SK-N-SH (cell line): ENCODE data around the gene TRIM67. TPM values are rescaled to one million over a fixed set of nuclear protein-coding genes. Genes with fewer than 3 reads are reported as not detected.

Experiments used
- CTCF ChIA-PET: fragments of 300-600, 350-600 bp; formaldehyde crosslinking; extraction: SDS; loops from one replicate; lab custom pipeline; 2021; lab: Yijun Ruan, JAX
- POLR2A ChIA-PET: fragments of 350-600 bp; sonication (Branson Sonifier 250); formaldehyde crosslinking; extraction: SDS; loops from one replicate; lab custom pipeline; 2020; ENCODE audit warnings: antibody characterized with exemption, inconsistent platforms; lab: Yijun Ruan, JAX
- DNase-seq: peaks from one replicate; pipeline ENCODE4 v3.0.0; 2012
- H2AFZ ChIP-seq: fragments of 200-600 bp; sonication (generic); 2 replicates; pipeline ENCODE4 v1.8.1; 2016; ENCODE audit warnings: antibody characterized with exemption, mild to moderate bottlenecking, low read depth
- H3F3A ChIP-seq: fragments of 200-600 bp; sonication (generic); replicated peaks from 2 replicates; pipeline ENCODE3; 2016; ENCODE audit warnings: antibody characterized with exemption, mild to moderate bottlenecking; ENCODE audit not compliant: insufficient read depth
- H3K27ac ChIP-seq, 2 experiments: fragments of 200-500 bp in 1 of 2; fragments of 200-600 bp in 1 of 2; sonication (Bioruptor generic) in 1 of 2; sonication (generic), shearing (Covaris generic) in 1 of 2; 2 replicates each; pipeline versions ENCODE4 v1.5.1 to v1.6.1; 2014 to 2016; ENCODE audit warnings: low read depth in 2 of 2, inconsistent platforms in 1 of 2, low read length in 1 of 2, mild to moderate bottlenecking in 1 of 2, mixed read lengths in 1 of 2
- H3K27me3 ChIP-seq: fragments of 200-600 bp; sonication (generic), shearing (Covaris generic); 2 replicates; pipeline ENCODE4 v1.6.1; 2016; ENCODE audit warnings: mixed run types; ENCODE audit not compliant: insufficient read depth
- H3K36me3 ChIP-seq, 2 experiments: fragments of 200-500 bp in 1 of 2; fragments of 200-600 bp in 1 of 2; sonication (Bioruptor generic) in 1 of 2; sonication (generic) in 1 of 2; replicated peaks in 1 of 2; 2 replicates each; pipeline versions ENCODE3 to v1.5.1; 2014 to 2016; ENCODE audit warnings: low read length in 1 of 2, mild to moderate bottlenecking in 1 of 2; ENCODE audit not compliant: insufficient read depth in 2 of 2, control insufficient read depth in 1 of 2
- H3K4me1 ChIP-seq, 2 experiments: fragments of 200-500 bp in 1 of 2; fragments of 200-600 bp in 1 of 2; sonication (Bioruptor generic) in 1 of 2; sonication (generic), shearing (Covaris generic) in 1 of 2; 2 replicates each; pipeline versions ENCODE4 v1.5.1 to v1.6.1; 2014 to 2016; ENCODE audit warnings: low read depth in 1 of 2, low read length in 1 of 2, mixed run types in 1 of 2; ENCODE audit not compliant: insufficient read depth in 2 of 2, control insufficient read depth in 1 of 2
- H3K4me2 ChIP-seq: fragments of 200-600 bp; sonication (generic), shearing (Covaris generic); 2 replicates; pipeline ENCODE4 v1.6.1; 2017; ENCODE audit warnings: mixed run types
- H3K4me3 ChIP-seq, 2 experiments: fragments of 200-500 bp in 1 of 2; fragments of 200-600 bp in 1 of 2; sonication (Bioruptor generic) in 1 of 2; sonication (generic), shearing (Covaris generic) in 1 of 2; 2 replicates each; pipeline versions ENCODE4 v1.5.1 to v1.8.1; 2014 to 2016; ENCODE audit warnings: low read depth in 2 of 2, inconsistent platforms in 1 of 2, low read length in 1 of 2, mild to moderate bottlenecking in 1 of 2, mixed read lengths in 1 of 2, moderate library complexity in 1 of 2
- H3K79me2 ChIP-seq: fragments of 200-600 bp; sonication (generic); 2 replicates; pipeline ENCODE4 v1.8.1; 2017; ENCODE audit warnings: mild to moderate bottlenecking; ENCODE audit not compliant: insufficient read depth
- H3K9ac ChIP-seq: fragments of 200-600 bp; sonication (generic); 2 replicates; pipeline ENCODE4 v1.6.1; 2017; ENCODE audit warnings: mixed run types
- H3K9me2 ChIP-seq: fragments of 200-600 bp; sonication (generic); 2 replicates; pipeline ENCODE4 v1.6.1; 2017; ENCODE audit warnings: mixed run types
- H3K9me3 ChIP-seq: fragments of 200-600 bp; sonication (generic); 2 replicates; pipeline ENCODE4 v1.6.1; 2017; ENCODE audit warnings: mixed run types, mild to moderate bottlenecking, moderate library complexity
- H4K20me1 ChIP-seq: fragments of 200-600 bp; sonication (generic); 2 replicates; pipeline ENCODE4 v1.6.1; 2017; ENCODE audit warnings: mild to moderate bottlenecking, mixed run types; ENCODE audit not compliant: insufficient read depth
- EP300 ChIP-seq, 2 experiments: IDR thresholded peaks; 2 replicates each; pipeline versions ENCODE4 v1.4.0 to v1.6.1; 2012; ENCODE audit warnings: borderline replicate concordance in 1 of 2, low read depth in 1 of 2, low read length in 1 of 2
- EZH2phosphoT487 ChIP-seq: fragments of 200-600 bp; sonication (generic); IDR thresholded peaks from 2 replicates; pipeline ENCODE4 v1.6.1; 2017; ENCODE audit warnings: low read depth, mixed run types, mild to moderate bottlenecking, antibody characterized with exemption, moderate library complexity, borderline replicate concordance
- GATA2 ChIP-seq: sonication (generic); formaldehyde crosslinking; IDR thresholded peaks from 2 replicates; pipeline ENCODE4 v1.5.0; 2020; ENCODE audit warnings: mild to moderate bottlenecking, missing genetic modification reagents
- JUND ChIP-seq: IDR thresholded peaks from 2 replicates; pipeline ENCODE4 v1.4.0; 2012
- MXI1 ChIP-seq: IDR thresholded peaks from 2 replicates; pipeline ENCODE4 v1.6.1; 2012; ENCODE audit warnings: mild to moderate bottlenecking, low read depth, low read length, improper control_type of control experiment
- NFIC ChIP-seq: IDR thresholded peaks from 2 replicates; pipeline ENCODE4 v1.4.0; 2012; ENCODE audit warnings: borderline replicate concordance
- RCOR1 ChIP-seq: fragments of 150-350 bp; IDR thresholded peaks from 2 replicates; pipeline ENCODE4 v1.6.1; 2017; ENCODE audit warnings: antibody characterized with exemption, low read length
- RFX5 ChIP-seq: IDR thresholded peaks from 2 replicates; pipeline ENCODE4 v1.6.1; 2012; ENCODE audit warnings: mild to moderate bottlenecking, improper control_type of control experiment, low read length
- SIN3A ChIP-seq: IDR thresholded peaks from 2 replicates; pipeline ENCODE4 v1.6.1; 2012; ENCODE audit warnings: low read depth, mild to moderate bottlenecking, low read length, moderate library complexity, borderline replicate concordance
- SMC3 ChIP-seq: IDR thresholded peaks from 2 replicates; pipeline ENCODE4 v1.6.1; 2012; ENCODE audit warnings: low read depth, low read length, improper control_type of control experiment
- TCF12 ChIP-seq: IDR thresholded peaks from 2 replicates; pipeline ENCODE4 v1.4.0; 2012
- TEAD4 ChIP-seq: IDR thresholded peaks from 2 replicates; pipeline ENCODE4 v1.4.0; 2012; ENCODE audit warnings: mild to moderate bottlenecking, borderline replicate concordance; ENCODE audit not compliant: insufficient read depth
- WGBS: methylation state at CpG from one replicate; pipeline ENCODE4 v1.1.6; 2017; ENCODE audit warnings: low lambda C conversion rate; 5-methylcytosine and 5-hydroxymethylcytosine counted together
- polyA plus RNA-seq, 3 experiments: library from polyadenylated mRNA; depleted of rRNA; stranded (reverse); fragments of >200 nt; gene quantifications; 2 replicates each; pipeline ENCODE4 v1.2.3, GENCODE V29; 2012
- TF ChIP-seq, protein P1 (sequence below): IDR thresholded peaks from 2 replicates; pipeline ENCODE4 v1.4.0; 2012; ENCODE audit warnings: low read depth, borderline replicate concordance
- TF ChIP-seq, protein P2 (sequence below): fragments of 150-350 bp; IDR thresholded peaks from 2 replicates; pipeline ENCODE4 v1.6.1; 2016; ENCODE audit warnings: mild to moderate bottlenecking, low read depth, low read length
- TF ChIP-seq, protein P3 (sequence below): IDR thresholded peaks from 2 replicates; pipeline ENCODE4 v1.6.1; 2012; ENCODE audit warnings: mild to moderate bottlenecking, low read depth, low read length, moderate library complexity
- TF ChIP-seq, protein P4 (sequence below): IDR thresholded peaks from 2 replicates; pipeline ENCODE4 v1.4.0; 2012; ENCODE audit warnings: low read depth, borderline replicate concordance

Gene TRIM67
- polyA plus RNA-seq, 1 of the 3 experiments (the other 2 are of a cell fraction): not detected

DNA sequence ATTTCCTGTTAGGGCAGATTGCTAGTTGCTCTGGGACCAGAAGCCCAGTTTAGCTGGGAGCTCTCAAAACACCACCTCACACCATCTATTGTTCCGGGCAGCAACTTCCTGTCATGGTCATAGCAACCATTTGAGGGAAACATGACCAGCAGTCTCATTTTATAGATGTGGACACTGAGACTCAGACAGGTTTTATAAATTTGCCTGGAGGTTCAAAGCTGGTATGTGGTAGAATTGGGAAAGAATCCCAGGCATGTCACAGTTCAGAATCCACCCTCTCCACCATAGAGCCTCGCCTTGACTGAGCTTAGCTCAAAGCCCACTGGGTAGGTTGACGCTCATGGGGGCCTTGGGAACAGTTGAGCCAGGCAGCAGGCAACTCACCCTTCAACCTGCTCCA lies 14.0 kb upstream of the TRIM67 start:
- CTCF ChIA-PET: no interaction called here
- POLR2A ChIA-PET: no interaction called here
- Histone ChIP-seq H3K9ac (no peak overlapping the region), H2AFZ (no peak overlapping the region), H4K20me1 (no peaks in the 10 kb centered on the region), H3K9me2 (no peaks in the 10 kb centered on the region), H3F3A (no peaks in the 10 kb centered on the region), H3K36me3 (no peaks in the 10 kb centered on the region), H3K27ac (no peak overlapping the region), H3K79me2 (no peaks in the 10 kb centered on the region), H3K9me3 (no peaks in the 10 kb centered on the region), H3K4me1 (no peaks in the 10 kb centered on the region), H3K27me3 (no peaks in the 10 kb centered on the region; the same call in 1 of the 2 replicates), H3K4me3 (no peak overlapping the region), H3K4me2 (no peak overlapping the region)
- 29% methylated on average over 3 of the region's 3 CpGs for WGBS
- TF ChIP-seq, protein P1, sequence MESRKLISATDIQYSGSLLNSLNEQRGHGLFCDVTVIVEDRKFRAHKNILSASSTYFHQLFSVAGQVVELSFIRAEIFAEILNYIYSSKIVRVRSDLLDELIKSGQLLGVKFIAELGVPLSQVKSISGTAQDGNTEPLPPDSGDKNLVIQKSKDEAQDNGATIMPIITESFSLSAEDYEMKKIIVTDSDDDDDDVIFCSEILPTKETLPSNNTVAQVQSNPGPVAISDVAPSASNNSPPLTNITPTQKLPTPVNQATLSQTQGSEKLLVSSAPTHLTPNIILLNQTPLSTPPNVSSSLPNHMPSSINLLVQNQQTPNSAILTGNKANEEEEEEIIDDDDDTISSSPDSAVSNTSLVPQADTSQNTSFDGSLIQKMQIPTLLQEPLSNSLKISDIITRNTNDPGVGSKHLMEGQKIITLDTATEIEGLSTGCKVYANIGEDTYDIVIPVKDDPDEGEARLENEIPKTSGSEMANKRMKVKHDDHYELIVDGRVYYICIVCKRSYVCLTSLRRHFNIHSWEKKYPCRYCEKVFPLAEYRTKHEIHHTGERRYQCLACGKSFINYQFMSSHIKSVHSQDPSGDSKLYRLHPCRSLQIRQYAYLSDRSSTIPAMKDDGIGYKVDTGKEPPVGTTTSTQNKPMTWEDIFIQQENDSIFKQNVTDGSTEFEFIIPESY: no peak
- TF ChIP-seq MXI1 (no peak), EZH2phosphoT487 (no peak), SIN3A (no peak), EP300 (IDR thresholded peaks at IDR 0.05; ENCODE audit: borderline replicate concordance in 1 of 2, low read depth in 1 of 2, low read length in 1 of 2) (no peak), RCOR1 (no peak), SMC3 (no peak), RFX5 (no peak), JUND (no peak), TCF12 (no peak), NFIC (no peak), TEAD4 (no peak), GATA2 (no peak)
- TF ChIP-seq, protein P2, sequence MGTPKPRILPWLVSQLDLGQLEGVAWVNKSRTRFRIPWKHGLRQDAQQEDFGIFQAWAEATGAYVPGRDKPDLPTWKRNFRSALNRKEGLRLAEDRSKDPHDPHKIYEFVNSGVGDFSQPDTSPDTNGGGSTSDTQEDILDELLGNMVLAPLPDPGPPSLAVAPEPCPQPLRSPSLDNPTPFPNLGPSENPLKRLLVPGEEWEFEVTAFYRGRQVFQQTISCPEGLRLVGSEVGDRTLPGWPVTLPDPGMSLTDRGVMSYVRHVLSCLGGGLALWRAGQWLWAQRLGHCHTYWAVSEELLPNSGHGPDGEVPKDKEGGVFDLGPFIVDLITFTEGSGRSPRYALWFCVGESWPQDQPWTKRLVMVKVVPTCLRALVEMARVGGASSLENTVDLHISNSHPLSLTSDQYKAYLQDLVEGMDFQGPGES: no peak
- TF ChIP-seq, protein P3, sequence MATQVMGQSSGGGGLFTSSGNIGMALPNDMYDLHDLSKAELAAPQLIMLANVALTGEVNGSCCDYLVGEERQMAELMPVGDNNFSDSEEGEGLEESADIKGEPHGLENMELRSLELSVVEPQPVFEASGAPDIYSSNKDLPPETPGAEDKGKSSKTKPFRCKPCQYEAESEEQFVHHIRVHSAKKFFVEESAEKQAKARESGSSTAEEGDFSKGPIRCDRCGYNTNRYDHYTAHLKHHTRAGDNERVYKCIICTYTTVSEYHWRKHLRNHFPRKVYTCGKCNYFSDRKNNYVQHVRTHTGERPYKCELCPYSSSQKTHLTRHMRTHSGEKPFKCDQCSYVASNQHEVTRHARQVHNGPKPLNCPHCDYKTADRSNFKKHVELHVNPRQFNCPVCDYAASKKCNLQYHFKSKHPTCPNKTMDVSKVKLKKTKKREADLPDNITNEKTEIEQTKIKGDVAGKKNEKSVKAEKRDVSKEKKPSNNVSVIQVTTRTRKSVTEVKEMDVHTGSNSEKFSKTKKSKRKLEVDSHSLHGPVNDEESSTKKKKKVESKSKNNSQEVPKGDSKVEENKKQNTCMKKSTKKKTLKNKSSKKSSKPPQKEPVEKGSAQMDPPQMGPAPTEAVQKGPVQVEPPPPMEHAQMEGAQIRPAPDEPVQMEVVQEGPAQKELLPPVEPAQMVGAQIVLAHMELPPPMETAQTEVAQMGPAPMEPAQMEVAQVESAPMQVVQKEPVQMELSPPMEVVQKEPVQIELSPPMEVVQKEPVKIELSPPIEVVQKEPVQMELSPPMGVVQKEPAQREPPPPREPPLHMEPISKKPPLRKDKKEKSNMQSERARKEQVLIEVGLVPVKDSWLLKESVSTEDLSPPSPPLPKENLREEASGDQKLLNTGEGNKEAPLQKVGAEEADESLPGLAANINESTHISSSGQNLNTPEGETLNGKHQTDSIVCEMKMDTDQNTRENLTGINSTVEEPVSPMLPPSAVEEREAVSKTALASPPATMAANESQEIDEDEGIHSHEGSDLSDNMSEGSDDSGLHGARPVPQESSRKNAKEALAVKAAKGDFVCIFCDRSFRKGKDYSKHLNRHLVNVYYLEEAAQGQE: no peak
- TF ChIP-seq, protein P4, sequence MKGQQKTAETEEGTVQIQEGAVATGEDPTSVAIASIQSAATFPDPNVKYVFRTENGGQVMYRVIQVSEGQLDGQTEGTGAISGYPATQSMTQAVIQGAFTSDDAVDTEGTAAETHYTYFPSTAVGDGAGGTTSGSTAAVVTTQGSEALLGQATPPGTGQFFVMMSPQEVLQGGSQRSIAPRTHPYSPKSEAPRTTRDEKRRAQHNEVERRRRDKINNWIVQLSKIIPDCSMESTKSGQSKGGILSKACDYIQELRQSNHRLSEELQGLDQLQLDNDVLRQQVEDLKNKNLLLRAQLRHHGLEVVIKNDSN: no peak
- no peak for DNase-seq
